OCI-LY7 (cell line): ENCODE results near the gene DPM2.

Experiments
- EZH2phosphoT487 ChIP-seq: fragments of 200-600 bp; sonication (generic); IDR thresholded peaks from 2 replicates; pipeline ENCODE4 v1.6.1; 2018; ENCODE audit warnings: low read depth, borderline replicate concordance, mild to moderate bottlenecking, mixed run types, antibody characterized with exemption, low read length, moderate library complexity, mixed read lengths
- TF ChIP-seq, protein P1 (sequence below): fragments of 200-600 bp; sonication (generic); conservative IDR thresholded peaks from 2 replicates; pipeline ENCODE4 v1.5.1; 2014; ENCODE audit warnings: mild to moderate bottlenecking, antibody characterized with exemption, low read length, moderate library complexity, mixed read lengths

- TF ChIP-seq, protein P1, sequence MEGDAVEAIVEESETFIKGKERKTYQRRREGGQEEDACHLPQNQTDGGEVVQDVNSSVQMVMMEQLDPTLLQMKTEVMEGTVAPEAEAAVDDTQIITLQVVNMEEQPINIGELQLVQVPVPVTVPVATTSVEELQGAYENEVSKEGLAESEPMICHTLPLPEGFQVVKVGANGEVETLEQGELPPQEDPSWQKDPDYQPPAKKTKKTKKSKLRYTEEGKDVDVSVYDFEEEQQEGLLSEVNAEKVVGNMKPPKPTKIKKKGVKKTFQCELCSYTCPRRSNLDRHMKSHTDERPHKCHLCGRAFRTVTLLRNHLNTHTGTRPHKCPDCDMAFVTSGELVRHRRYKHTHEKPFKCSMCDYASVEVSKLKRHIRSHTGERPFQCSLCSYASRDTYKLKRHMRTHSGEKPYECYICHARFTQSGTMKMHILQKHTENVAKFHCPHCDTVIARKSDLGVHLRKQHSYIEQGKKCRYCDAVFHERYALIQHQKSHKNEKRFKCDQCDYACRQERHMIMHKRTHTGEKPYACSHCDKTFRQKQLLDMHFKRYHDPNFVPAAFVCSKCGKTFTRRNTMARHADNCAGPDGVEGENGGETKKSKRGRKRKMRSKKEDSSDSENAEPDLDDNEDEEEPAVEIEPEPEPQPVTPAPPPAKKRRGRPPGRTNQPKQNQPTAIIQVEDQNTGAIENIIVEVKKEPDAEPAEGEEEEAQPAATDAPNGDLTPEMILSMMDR: no peak
- TF ChIP-seq EZH2phosphoT487: no peak
Observed at GRCh38 chr9:127940593-127940992, 2.9 kb upstream of the DPM2 start.
